Measurements from ENCODE around the gene PPP1R16B.

PPP1R16B gene

GRCh38 chr20:38937978-38938473, 132.5 kb downstream of the PPP1R16B start:
- POLR2A ChIA-PET, result no interaction called here
- Histone ChIP-seq H3K4me1 (ENCODE audit: control insufficient read depth, insufficient read depth, low read length) (no peaks in the 10 kb centered on the region), H3K4me3 (ENCODE audit: low read depth, low read length) (no peak overlapping the region), H3K36me3 (ENCODE audit: control insufficient read depth in 2 of 2, insufficient read depth in 1 of 2, low read length in 2 of 2) (peaks cover 8 to 82% of the 10 kb centered on the region in 2 experiments; a peak in 2 of 3 replicates), H3K9me3 (ENCODE audit: control insufficient read depth, insufficient read depth, low read depth, low read length) (no peaks in the 10 kb centered on the region), H3K27ac (ENCODE audit: extremely low read depth, low read depth, low read length) (no peak overlapping the region)
- CTCF ChIA-PET, result no interaction called here
- TF ChIP-seq ZNF112 (tag by site-specific recombination; IDR thresholded peaks at IDR 0.05) (no peak), ZSCAN30 (tag by site-specific recombination; IDR thresholded peaks at IDR 0.05) (no peak)

GRCh38 chr20:38939686-38940085, 134.2 kb downstream of the PPP1R16B start:
- Histone ChIP-seq H3K36me3 (ENCODE audit: control insufficient read depth in 2 of 2, insufficient read depth in 1 of 2, low read length in 2 of 2) (peaks cover 10 to 87% of the 10 kb centered on the region in 2 experiments; a peak in 2 of 3 replicates), H3K9me3 (ENCODE audit: control insufficient read depth, insufficient read depth, low read depth, low read length) (no peaks in the 10 kb centered on the region), H3K4me1 (ENCODE audit: control insufficient read depth, insufficient read depth, low read length) (no peaks in the 10 kb centered on the region), H3K4me3 (ENCODE audit: low read depth, low read length) (no peak overlapping the region), H3K27ac (ENCODE audit: extremely low read depth, low read depth, low read length) (no peak overlapping the region)
- no peak for TF ChIP-seq SCRT1 (tag by site-specific recombination; IDR thresholded peaks at IDR 0.05; ENCODE audit: borderline replicate concordance)
- no peak for TF ChIP-seq ZNF654 (tag by site-specific recombination; IDR thresholded peaks at IDR 0.05; ENCODE audit: low read depth)
- no peak for TF ChIP-seq ZBTB8A (tag by site-specific recombination; IDR thresholded peaks at IDR 0.05)
- no peak for TF ChIP-seq ZNF280C (tag by site-specific recombination; IDR thresholded peaks at IDR 0.05)
- TF ChIP-seq ZNF416 (tag by site-specific recombination; IDR thresholded peaks at IDR 0.05), result no peak
- no peak for TF ChIP-seq ZNF174 (tag by site-specific recombination; IDR thresholded peaks at IDR 0.05)
- CTCF ChIA-PET, result no interaction called here
- POLR2A ChIA-PET, result no interaction called here

GRCh38 chr20:38940644-38941043, 135.1 kb downstream of the PPP1R16B start:
- Histone ChIP-seq H3K4me3 (ENCODE audit: low read depth, low read length) (no peak overlapping the region), H3K36me3 (ENCODE audit: control insufficient read depth in 2 of 2, insufficient read depth in 1 of 2, low read length in 2 of 2) (peaks cover 10 to 91% of the 10 kb centered on the region in 2 experiments; a peak in 2 of 3 replicates), H3K27ac (ENCODE audit: extremely low read depth, low read depth, low read length) (no peak overlapping the region), H3K4me1 (ENCODE audit: control insufficient read depth, insufficient read depth, low read length) (no peaks in the 10 kb centered on the region), H3K9me3 (ENCODE audit: control insufficient read depth, insufficient read depth, low read depth, low read length) (no peaks in the 10 kb centered on the region)
- CTCF ChIA-PET, result interaction anchor here (1.1 kb wide), 1 partner anchor 14 kb away, joined by 5 read pairs; the partner anchor contains the start of gene FAM83D
- no peak for TF ChIP-seq ZNF692 (tag by site-specific recombination; IDR thresholded peaks at IDR 0.05)
- POLR2A ChIA-PET, result interaction anchor here (0.8 to 1.4 kb wide), 2 partner anchors 15 to 22 kb away, joined by 3 read pairs; partner anchors contain the start of gene DHX35

GRCh38 chr20:38941726-38942389, 136.4 kb downstream of the PPP1R16B start:
- ChIA-PET CTCF (interaction anchor here (0.5 to 2.0 kb wide), 2 partner anchors 108 to 283 kb away, joined by 3 to 8 read pairs; no protein-coding TSS in a partner anchor), POLR2A (interaction anchor here (0.5 kb wide), 1 partner anchor 13 kb away, joined by 7 read pairs; no protein-coding TSS in a partner anchor)
- H3K36me3 ChIP-seq (ENCODE audit: control insufficient read depth in 2 of 2, insufficient read depth in 1 of 2, low read length in 2 of 2), result peaks cover 20 to 92% of the 10 kb centered on the region in 2 experiments
- H3K9me3 ChIP-seq (ENCODE audit: control insufficient read depth, insufficient read depth, low read depth, low read length), result no peaks in the 10 kb centered on the region
- H3K4me1 ChIP-seq (ENCODE audit: control insufficient read depth, insufficient read depth, low read length), result no peaks in the 10 kb centered on the region
- no peak overlapping the region for H3K4me3 ChIP-seq (ENCODE audit: low read depth, low read length)
- no peak overlapping the region for H3K27ac ChIP-seq (ENCODE audit: extremely low read depth, low read depth, low read length)
- no peak for TF ChIP-seq ZNF132 (tag by site-specific recombination; IDR thresholded peaks at IDR 0.05; ENCODE audit: borderline replicate concordance)
- TF ChIP-seq ZNF626 (tag by site-specific recombination; IDR thresholded peaks at IDR 0.05), result no peak
- no peak for TF ChIP-seq ZNF112 (tag by site-specific recombination; IDR thresholded peaks at IDR 0.05)
- no peak for TF ChIP-seq HOXA7 (CRISPR knock-in tag; IDR thresholded peaks at IDR 0.05; ENCODE audit: borderline replicate concordance)
- no peak for TF ChIP-seq ZNF449 (tag by site-specific recombination; IDR thresholded peaks at IDR 0.05)
- TF ChIP-seq ZNF580 (tag by site-specific recombination; IDR thresholded peaks at IDR 0.05), result no peak
- no peak for TF ChIP-seq SP3 (tag by site-specific recombination; IDR thresholded peaks at IDR 0.05)
- TF ChIP-seq KLF17 (tag by site-specific recombination; IDR thresholded peaks at IDR 0.05), result no peak
- no peak for TF ChIP-seq ZFP41 (tag by site-specific recombination; IDR thresholded peaks at IDR 0.05; ENCODE audit: borderline replicate concordance)
- no peak for TF ChIP-seq ZNF311 (tag by site-specific recombination; IDR thresholded peaks at IDR 0.05; ENCODE audit: borderline replicate concordance)
